GM13977 (cell line): ENCODE data around the gene OR7G3.

Experiments
- DNase-seq: peaks from one replicate; pipeline ENCODE4 v3.0.0; 2012; ENCODE audit warnings: low spot score
- in situ Hi-C: fragments of 300-500 bp; cut with MboI; formaldehyde crosslinking; loops from one replicate; pipeline ENCODE4 v1.12.0; 2022; ENCODE audit warnings: low sequenced_read_pairs, low pct_unique_long_range_greater_than_20kb, mixed read lengths, inconsistent platforms; ENCODE audit not compliant: unreplicated experiment
- TF ChIP-seq, protein P1 (sequence below): IDR thresholded peaks from 2 replicates; pipeline ENCODE4 v1.5.1; 2012; ENCODE audit warnings: mild to moderate bottlenecking, control low read depth; ENCODE audit not compliant: insufficient read depth; ENCODE audit errors: extremely low read depth, missing control alignments

Gene OR7G3

DNA sequence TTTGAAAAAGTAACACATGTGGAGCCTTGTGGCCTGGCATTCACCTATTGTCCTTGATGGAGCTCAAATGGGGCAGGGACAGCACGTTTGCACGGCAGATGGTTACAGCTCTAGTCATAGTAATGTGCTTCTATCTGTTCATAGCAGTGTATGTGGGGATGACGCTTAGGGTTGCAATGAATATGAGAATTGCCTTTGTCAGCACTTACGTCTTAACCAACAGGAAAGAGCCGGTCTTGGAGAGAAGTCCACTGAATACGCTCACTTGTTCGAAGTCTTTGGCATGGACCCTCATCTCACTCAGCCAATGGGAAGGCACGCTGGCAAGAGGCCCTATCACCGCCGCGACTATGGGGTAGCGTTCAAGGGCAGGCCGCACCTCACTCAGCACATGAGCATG is 33.1 kb upstream of the OR7G3 start:
- no peak for DNase-seq
- TF ChIP-seq, protein P1, sequence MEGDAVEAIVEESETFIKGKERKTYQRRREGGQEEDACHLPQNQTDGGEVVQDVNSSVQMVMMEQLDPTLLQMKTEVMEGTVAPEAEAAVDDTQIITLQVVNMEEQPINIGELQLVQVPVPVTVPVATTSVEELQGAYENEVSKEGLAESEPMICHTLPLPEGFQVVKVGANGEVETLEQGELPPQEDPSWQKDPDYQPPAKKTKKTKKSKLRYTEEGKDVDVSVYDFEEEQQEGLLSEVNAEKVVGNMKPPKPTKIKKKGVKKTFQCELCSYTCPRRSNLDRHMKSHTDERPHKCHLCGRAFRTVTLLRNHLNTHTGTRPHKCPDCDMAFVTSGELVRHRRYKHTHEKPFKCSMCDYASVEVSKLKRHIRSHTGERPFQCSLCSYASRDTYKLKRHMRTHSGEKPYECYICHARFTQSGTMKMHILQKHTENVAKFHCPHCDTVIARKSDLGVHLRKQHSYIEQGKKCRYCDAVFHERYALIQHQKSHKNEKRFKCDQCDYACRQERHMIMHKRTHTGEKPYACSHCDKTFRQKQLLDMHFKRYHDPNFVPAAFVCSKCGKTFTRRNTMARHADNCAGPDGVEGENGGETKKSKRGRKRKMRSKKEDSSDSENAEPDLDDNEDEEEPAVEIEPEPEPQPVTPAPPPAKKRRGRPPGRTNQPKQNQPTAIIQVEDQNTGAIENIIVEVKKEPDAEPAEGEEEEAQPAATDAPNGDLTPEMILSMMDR, result no peak
- in situ Hi-C loops, result no loop called here

GRCh38 chr19:9156304-9156703 is 29.6 kb upstream of the OR7G3 start:
- in situ Hi-C loops, result no loop called here
- DNase-seq, result no peak
- TF ChIP-seq, protein P1, result no peak

- TF ChIP-seq, protein P1, result no peak
- DNase-seq, result no peak
- in situ Hi-C loops, result no loop called here
Measured at GRCh38 chr19:9155591-9155990, 28.8 kb upstream of the OR7G3 start.

- in situ Hi-C loops, result no loop called here
- TF ChIP-seq, protein P1, result no peak
- no peak for DNase-seq
Measured at GRCh38 chr19:9151367-9151766, 24.6 kb upstream of the OR7G3 start.

DNA sequence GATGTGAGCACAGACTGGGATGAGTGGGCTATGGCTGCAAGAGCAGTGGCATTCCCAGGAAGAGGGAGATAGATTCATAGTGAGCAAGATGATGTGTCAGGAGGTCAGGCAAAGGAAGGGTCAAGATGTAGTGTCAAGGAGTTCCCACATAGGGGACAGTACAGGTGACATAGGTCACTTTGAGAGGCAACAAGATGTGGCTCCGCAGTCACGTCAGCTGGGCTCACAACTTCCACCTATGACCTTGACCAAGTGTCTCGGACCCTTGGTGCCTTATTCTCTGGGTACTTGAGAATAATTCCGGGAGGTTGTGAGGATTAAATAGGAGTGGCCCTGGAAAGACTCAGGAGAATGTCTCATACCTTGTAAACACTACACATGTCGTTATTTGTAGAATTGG is 23.9 kb upstream of the OR7G3 start:
- TF ChIP-seq, protein P1, result no peak
- in situ Hi-C loops, result no loop called here
- no peak for DNase-seq

- no peak for DNase-seq
- TF ChIP-seq, protein P1, result no peak
- in situ Hi-C loops, result loop anchor here (25.0 kb wide), 2 partner anchors 462 to 637 kb away; partner anchors contain the start of gene ZNF561
Measured at GRCh38 chr19:9149997-9150396, 23.2 kb upstream of the OR7G3 start.

DNA sequence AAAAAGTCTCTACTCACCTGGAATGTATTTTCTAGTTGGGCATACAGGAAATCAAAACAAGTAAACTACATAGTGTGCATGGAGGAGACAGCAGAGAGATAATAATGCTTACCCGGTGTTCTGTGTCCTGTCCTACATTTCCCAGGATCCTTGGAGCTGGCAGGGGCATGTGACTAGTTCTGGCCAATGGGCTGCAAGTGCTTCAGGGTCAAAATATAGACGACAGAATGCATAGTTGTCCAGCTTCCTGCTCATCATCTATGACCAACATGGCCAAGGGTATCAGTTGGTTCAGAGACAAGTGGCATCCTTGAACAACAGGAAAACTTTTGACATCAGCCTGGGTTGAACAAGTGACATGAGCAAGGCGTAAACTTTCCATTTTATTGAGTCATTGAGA is 21.9 kb upstream of the OR7G3 start:
- in situ Hi-C loops, result loop anchor here (25.0 kb wide), 2 partner anchors 464 to 639 kb away; partner anchors contain the start of gene ZNF561
- TF ChIP-seq, protein P1, result no peak

More for the DNA sequence above, 21.9 kb upstream of the OR7G3 start:
- DNase-seq, result no peak
